ENCODE data around the gene F12. TPM values are rescaled to one million over a fixed set of nuclear protein-coding genes. Genes with fewer than 3 reads are reported as not detected.

The F12 gene
- total RNA-seq (2014; rRNA removed; shearing (Covaris generic)) = 0.74 and 3.9 TPM in 2 replicates

DNA sequence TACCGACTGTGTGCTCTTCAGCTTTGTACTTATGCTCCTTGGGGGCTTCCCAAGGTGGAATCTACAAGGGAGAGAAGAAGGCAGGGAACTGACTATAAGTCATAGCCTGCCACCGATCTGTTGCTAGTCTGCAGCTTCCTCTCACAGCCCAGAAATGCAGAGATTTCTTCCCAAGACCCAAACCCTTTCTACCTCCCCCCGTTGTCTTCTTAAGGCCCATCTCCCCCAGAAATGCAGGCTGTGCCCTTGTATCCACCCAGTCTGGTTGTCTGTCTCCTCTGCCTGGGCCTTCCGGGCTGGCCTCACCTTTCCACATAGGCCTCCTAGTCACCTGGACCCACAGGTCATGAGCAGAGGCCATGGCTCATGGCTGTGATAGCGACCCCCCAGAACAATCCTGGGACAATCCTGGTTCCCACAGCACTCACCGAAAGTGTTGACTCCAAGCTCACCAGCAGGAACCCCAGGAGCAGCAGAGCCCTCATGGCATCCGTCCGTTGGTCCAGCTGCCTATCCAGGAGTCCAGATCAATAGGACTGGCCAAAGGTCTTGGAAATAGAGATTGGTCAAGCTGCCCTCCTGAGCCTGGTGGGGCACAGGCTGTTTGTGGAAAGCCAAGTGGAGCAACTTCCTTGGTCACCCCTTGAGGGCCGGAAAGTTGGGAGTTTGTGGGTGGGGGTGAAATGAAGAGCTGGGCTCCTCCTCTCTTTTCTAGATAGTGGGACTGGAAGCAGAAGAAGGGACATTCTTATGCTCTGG is at the start of gene F12:
TSS of gene F12 (minus strand) at position 522 of the 759 bp plus-strand sequence. CDS start at position 485, 37 bp downstream.
- H3K27ac ChIP-seq = no peak within 1 kb of the TSS
- H3K27me3 ChIP-seq (replicated peaks) = peaks cover 2% of the 10 kb centered on the region; the same call in 1 of the 2 replicates
- no peaks in the 10 kb centered on the region for H3K9me3 ChIP-seq (replicated peaks)
- no peaks in the 10 kb centered on the region for H3K36me3 ChIP-seq
- peaks cover 5% of the 10 kb centered on the region for H3K4me1 ChIP-seq (replicated peaks)
- no peak within 1 kb of the TSS for H3K4me3 ChIP-seq
- no peak for DNase-seq (ENCODE audit: low read depth in 1 of 2, low spot score in 2 of 2)

DNA sequence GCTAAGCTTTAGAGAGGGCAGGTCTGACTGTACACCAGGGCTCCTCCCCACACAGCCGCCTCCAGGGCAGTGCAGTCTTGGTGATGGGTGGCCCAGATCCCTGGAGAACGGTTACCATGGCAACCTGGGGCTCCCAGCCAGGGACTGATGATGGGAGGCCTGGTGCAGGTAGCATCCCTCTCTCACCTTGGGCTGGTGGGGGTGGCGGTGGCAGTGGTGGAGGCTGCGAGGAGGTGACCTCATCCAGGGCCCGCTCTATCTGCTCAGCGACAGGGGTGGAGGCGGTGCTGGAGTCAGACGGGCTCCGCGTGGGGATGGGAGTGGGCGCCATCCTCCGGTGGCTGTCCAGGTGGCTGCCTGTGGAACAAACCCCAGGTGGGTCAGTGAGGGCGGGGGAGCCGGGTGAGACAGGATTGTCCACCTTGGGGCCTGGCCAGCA is 49.6 kb upstream of the F12 start:
- Histone ChIP-seq H3K9me3 (replicated peaks) (peaks cover 2% of the 10 kb centered on the region; the same call in 1 of the 2 replicates), H3K4me1 (replicated peaks) (peaks cover 30% of the 10 kb centered on the region), H3K36me3 (peaks cover 64% of the 10 kb centered on the region), H3K27me3 (replicated peaks) (no peaks in the 10 kb centered on the region), H3K4me3 (no peak overlapping the region), H3K27ac (no peak overlapping the region)
- DNase-seq (ENCODE audit: low read depth in 1 of 2, low spot score in 2 of 2) = no peak

DNA sequence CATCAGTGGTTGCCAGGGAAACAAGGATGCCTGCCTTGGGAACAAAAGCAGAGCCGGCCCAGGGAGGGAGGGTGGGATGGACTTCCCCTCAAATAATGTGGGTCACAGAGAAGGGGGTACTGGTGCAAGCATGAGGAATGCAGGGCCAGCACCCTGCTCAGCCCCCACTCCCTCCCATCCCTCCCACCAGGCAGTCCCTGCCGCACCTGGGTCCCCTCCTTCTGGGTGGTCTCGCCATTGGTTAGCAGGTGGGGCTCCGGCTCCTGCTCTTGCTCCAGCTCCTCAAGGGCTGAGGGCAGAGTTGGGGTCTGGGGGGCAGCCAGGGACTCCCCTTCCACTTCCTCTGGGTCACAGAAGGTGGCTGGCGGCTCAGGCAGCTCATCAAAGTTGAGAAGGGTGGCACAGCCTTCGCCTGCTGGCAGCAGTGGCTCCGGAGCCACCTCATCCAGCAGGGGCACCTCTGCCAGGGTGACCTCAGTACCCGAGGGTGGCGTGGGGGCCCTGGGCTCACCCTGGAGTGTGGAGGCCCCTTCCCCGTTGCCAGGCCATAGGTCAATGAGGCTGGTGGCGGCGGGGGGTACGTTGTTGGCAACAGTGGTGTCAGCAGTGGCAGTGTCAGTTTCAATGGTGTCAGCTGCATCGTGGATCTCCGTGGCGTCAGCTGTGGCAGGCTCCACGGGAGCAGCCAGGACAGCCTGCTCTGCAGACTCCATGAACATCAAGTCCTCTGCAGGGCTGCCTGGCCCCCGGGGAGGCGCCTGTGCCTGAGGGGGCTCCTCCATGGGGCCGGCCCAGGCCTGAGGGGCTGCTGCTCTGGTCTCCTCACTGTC is 48.7 kb upstream of the F12 start:
- no peaks in the 10 kb centered on the region for H3K27me3 ChIP-seq (replicated peaks)
- no peak for DNase-seq (ENCODE audit: low read depth in 1 of 2, low spot score in 2 of 2)
- H3K4me1 ChIP-seq (replicated peaks) = peaks cover 32% of the 10 kb centered on the region
- H3K36me3 ChIP-seq = peaks cover 56% of the 10 kb centered on the region
- H3K4me3 ChIP-seq = no peak overlapping the region
- H3K27ac ChIP-seq = peak overlapping the region; percentile 72
- H3K9me3 ChIP-seq (replicated peaks) = peaks cover 2% of the 10 kb centered on the region; the same call in 1 of the 2 replicates

DNA sequence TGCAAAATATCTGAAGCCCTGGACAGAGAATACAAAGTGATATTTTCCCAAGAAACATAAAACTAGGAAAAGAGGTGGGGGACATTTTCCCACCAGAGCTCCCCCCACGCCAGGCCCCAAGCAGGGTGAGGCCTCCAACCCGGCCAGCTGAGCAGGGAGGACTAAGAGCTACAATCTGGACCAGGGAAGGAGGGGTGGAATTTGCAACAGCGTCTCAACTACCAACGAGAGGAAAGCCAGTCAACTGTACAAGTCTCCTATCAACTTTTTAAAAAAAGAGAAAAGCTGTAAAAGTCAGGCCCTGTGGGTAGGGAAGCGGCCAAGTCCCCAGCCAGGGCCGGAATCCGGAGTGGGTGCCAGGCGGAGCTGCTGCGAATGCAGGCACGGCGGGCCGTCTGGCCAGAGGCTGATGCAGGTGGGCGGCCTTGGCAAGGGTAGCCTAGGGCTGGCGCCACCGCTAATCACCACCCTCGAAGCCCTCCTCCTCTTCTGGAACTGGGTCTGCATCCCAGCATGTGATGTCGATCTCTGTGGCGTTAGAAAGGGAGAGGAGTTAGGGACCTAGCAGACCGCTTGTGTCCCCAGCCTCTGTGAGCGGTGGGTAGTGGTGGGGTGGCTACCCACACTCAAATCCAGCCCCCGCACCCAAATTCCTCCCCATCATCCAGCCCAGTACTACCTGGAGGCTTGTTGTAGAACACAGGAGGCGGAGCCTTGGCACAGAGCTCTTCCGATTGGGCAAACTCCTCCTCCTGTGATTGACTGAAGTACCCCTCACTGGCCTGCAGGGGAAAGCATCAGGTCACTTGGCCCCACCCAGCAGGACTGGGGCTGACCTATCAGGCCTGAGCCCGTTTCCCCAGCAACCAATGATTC is 47.9 kb upstream of the F12 start:
- Histone ChIP-seq H3K9me3 (replicated peaks) (peaks cover 2% of the 10 kb centered on the region; the same call in 1 of the 2 replicates), H3K4me3 (no peak overlapping the region), H3K27ac (no peak overlapping the region), H3K27me3 (replicated peaks) (no peaks in the 10 kb centered on the region), H3K4me1 (replicated peaks) (peaks cover 28% of the 10 kb centered on the region), H3K36me3 (peaks cover 54% of the 10 kb centered on the region)
- DNase-seq (ENCODE audit: low read depth in 1 of 2, low spot score in 2 of 2) = peak; percentile 90 to 97

DNA sequence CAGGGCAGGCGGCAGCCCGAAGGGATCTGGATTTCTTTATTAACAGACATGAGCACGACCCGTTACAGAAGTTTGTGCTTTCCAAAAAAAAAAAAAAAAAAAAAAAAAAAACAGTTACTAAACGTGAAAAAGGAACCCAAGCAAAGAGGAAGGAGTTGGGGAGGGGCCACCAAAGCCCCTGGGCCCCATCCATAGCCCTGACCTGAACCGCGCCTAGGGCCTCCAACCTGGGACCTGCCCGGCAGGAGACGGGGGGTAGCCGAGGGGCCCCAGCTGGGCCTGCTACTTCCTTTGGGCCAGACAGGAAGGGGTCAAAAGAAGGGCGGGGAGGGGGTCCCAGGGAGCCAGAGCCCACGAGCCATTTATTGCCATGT is 47.2 kb upstream of the F12 start:
- H3K27ac ChIP-seq = no peak overlapping the region
- H3K36me3 ChIP-seq = peaks cover 51% of the 10 kb centered on the region
- peaks cover 27% of the 10 kb centered on the region for H3K4me1 ChIP-seq (replicated peaks)
- peaks cover 2% of the 10 kb centered on the region; the same call in 1 of the 2 replicates for H3K9me3 ChIP-seq (replicated peaks)
- no peaks in the 10 kb centered on the region for H3K27me3 ChIP-seq (replicated peaks)
- no peak for DNase-seq (ENCODE audit: low read depth in 1 of 2, low spot score in 2 of 2)
- no peak overlapping the region for H3K4me3 ChIP-seq

DNA sequence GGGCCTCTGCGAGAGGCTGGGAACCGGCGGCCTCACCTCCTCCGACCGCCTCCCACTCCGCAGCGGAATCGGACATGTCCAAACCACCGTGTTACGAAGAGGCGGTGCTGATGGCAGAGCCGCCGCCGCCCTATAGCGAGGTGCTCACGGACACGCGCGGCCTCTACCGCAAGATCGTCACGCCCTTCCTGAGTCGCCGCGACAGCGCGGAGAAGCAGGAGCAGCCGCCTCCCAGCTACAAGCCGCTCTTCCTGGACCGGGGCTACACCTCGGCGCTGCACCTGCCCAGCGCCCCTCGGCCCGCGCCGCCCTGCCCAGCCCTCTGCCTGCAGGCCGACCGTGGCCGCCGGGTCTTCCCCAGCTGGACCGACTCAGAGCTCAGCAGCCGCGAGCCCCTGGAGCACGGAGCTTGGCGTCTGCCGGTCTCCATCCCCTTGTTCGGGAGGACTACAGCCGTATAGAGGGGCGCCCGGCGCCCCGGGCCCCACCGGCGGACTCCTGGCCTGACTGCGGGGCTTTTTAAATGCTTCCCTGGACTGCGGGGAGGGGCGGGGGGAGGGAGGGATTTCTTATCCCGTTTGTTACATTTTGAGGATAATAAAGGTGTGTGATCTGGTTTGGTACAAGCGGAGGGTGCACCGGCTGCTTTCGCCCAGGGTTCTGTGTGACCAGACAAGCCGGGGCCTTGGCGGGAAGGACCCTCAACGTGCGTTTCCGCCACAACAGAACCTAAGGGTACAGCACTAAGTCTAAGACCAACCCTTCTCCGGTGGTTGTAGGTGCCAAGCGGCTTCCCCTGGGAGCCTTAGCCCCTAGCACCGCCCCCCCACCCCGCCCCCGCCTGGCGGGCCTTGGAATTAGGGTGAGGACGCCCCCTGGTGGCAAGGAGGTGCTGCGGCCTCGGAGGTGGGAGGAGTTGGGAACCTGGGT is 46.6 kb upstream of the F12 start:
- Histone ChIP-seq H3K4me1 (replicated peaks) (peaks cover 27% of the 10 kb centered on the region), H3K27me3 (replicated peaks) (no peaks in the 10 kb centered on the region), H3K4me3 (peak overlapping the region; percentile 52), H3K9me3 (replicated peaks) (peaks cover 2% of the 10 kb centered on the region; the same call in 1 of the 2 replicates), H3K27ac (no peak overlapping the region), H3K36me3 (peaks cover 47% of the 10 kb centered on the region)
- DNase-seq (ENCODE audit: low read depth in 1 of 2, low spot score in 2 of 2) = peak; percentile 77 to 96

DNA sequence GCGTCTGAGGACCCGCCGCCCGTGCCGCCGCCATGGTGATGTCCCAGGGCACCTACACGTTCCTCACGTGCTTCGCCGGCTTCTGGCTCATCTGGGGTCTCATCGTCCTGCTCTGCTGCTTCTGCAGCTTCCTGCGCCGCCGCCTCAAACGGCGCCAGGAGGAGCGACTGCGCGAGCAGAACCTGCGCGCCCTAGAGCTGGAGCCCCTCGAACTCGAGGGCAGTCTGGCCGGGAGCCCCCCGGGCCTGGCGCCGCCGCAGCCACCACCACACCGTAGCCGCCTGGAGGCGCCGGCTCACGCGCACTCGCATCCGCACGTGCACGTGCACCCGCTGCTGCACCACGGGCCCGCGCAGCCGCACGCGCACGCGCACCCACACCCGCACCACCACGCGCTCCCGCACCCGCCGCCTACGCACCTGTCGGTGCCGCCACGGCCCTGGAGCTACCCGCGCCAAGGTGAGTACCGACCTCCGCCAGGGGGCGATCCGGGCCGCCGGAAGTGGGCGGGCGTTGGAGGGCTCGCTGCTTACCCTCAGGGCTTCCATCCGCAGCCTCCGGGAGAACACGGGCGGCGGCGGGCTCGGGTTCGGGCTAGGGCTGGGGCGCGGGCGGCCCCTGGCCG is 45.8 kb upstream of the F12 start:
- Histone ChIP-seq H3K9me3 (replicated peaks) (peaks cover 2% of the 10 kb centered on the region; the same call in 1 of the 2 replicates), H3K4me3 (peak overlapping the region; percentile 52), H3K4me1 (replicated peaks) (peaks cover 27% of the 10 kb centered on the region), H3K27me3 (replicated peaks) (no peaks in the 10 kb centered on the region), H3K27ac (peak overlapping the region; percentile 16; the same call in 1 of the 2 replicates), H3K36me3 (peaks cover 40% of the 10 kb centered on the region)
- DNase-seq (ENCODE audit: low read depth in 1 of 2, low spot score in 2 of 2) = peak; percentile 84 to 87

DNA sequence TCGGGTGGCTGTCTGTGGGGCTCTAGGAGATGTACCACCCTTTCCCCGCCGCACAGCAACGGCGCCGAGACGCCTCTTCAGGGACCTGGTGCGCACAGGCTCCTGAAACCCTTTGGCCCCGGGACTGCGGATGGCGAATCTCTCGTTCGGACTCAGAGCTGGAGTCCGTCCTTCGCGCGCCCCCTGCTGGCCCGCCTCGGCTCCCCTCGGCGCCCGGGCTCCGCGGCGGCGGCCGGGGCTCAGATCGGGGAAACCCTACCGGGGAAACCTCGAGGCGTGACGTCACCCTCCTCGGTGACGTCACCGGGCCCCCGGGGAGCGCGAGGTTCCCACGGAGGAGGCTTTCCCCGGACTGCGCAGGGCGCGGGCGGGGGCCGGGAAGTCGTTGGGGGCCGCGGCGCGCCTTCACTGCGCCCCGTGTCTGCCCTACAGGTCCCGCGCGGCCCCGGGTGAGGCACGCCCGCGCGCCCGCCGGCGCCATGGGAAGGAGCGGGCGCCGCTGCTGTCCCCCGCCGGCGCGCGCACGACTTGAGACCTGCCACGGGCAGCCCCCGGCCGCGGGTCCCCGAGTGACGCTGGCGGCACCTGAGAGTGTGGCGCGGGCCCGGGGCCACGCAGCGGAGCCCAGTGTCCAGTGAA is 45.2 kb upstream of the F12 start:
- Histone ChIP-seq H3K4me1 (replicated peaks) (peaks cover 27% of the 10 kb centered on the region), H3K4me3 (peak overlapping the region; percentile 52), H3K36me3 (peaks cover 34% of the 10 kb centered on the region), H3K27me3 (replicated peaks) (no peaks in the 10 kb centered on the region), H3K27ac (peak overlapping the region; percentile 16; the same call in 1 of the 2 replicates), H3K9me3 (replicated peaks) (peaks cover 2% of the 10 kb centered on the region; the same call in 1 of the 2 replicates)
- DNase-seq (ENCODE audit: low read depth in 1 of 2, low spot score in 2 of 2) = peak; percentile 94 to 96

DNA sequence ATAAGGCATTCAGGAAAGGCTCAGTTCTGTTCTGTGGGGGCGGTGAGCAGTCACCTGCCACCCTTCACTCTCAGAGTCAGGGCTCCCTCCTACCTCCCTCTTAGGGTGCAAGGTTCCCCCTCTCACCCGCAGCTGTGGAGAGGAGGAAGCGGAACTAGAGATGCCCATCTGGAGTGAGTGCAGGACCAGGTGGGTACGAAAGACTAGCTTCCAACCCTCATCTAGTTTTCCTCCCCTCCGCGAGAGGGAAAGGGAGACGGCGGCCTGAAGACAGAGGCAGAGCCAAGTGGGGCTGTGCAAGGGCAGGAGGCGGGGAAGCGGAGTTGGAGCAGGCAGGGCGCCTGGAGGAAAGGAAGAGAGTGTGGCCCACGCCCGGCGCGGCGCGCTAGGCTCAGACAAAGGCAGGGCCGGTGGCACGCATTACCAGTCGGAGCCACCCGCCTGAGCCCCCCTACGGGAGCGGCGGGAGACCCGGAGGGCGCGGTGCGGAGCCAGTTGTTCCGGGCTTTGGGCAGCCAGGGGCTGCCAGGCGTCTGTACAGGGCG is 44.6 kb upstream of the F12 start:
- Histone ChIP-seq H3K9me3 (replicated peaks) (peaks cover 2% of the 10 kb centered on the region; the same call in 1 of the 2 replicates), H3K36me3 (peaks cover 28% of the 10 kb centered on the region), H3K27me3 (replicated peaks) (no peaks in the 10 kb centered on the region), H3K27ac (no peak overlapping the region), H3K4me1 (replicated peaks) (peaks cover 27% of the 10 kb centered on the region), H3K4me3 (peak overlapping the region; percentile 52)
- no peak for DNase-seq (ENCODE audit: low read depth in 1 of 2, low spot score in 2 of 2)

DNA sequence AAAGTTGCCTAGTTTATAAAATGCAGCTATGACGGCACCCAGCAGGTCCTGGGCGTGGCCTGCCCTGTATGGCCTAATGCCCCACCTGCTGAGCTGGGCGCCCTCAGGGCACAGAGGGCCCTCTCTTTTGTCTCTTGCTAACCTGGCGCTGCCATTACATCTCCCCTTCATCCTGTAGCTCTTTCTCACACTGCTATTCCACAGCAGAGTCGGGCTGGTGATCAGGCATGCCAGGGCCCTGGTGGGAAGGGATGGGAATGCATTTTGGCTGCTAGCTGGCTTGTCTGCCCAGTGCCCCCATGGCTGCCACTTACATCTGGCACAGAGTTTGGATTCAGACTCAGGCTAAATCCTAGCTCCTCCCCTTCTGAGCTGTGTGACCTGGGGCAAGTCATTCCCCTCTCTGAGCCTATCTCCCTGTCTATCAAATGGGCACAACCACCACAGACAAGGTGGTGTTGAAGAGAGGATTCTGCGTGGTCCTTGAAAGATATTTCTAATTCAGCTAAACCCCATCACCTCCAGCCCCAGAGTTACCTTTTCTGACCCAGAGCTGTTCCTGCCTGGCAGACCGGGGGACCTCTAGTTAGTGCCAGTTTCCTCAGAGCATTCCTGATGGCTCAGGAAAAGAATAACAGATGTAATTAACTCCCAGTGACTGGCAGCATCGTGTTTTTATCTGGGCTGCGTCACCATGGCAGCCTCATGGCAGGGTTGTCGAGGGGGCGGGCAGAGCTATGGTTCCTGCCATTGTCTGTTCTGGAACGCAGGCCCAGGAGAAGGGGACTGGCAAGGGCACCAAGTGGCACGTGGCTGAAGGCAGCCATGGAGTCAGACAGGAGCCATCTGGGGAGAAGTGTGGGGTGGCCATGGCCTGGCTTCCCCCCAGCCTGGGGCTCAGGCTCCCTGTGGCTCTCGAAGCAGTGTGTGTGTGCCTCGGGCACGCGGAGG is 43.6 kb upstream of the F12 start:
- peaks cover 32% of the 10 kb centered on the region for H3K4me1 ChIP-seq (replicated peaks)
- peaks cover 2% of the 10 kb centered on the region; the same call in 1 of the 2 replicates for H3K9me3 ChIP-seq (replicated peaks)
- no peak for DNase-seq (ENCODE audit: low read depth in 1 of 2, low spot score in 2 of 2)
- H3K27me3 ChIP-seq (replicated peaks) = no peaks in the 10 kb centered on the region
- H3K36me3 ChIP-seq = peaks cover 19% of the 10 kb centered on the region
- no peak overlapping the region for H3K27ac ChIP-seq
- no peak overlapping the region for H3K4me3 ChIP-seq
